IMR-90 (cell line): ENCODE measurements around the gene HIGD2A. TPM values are rescaled to one million over a fixed set of nuclear protein-coding genes. Genes with fewer than 3 reads are reported as not detected.

Source experiments
- ATAC-seq: fragments of 200-7000 bp; cut with Tn5 transposase; 2 replicates; pipeline ENCODE4 v1.9.1; 2020; ENCODE audit warnings: low read depth, mild to moderate bottlenecking, moderate library complexity
- BruUV-seq: library from RNA; stranded (reverse); fragments of 400-500 nt; replicated peaks from 2 replicates; lab custom pipeline; 2021; lab: Mats Ljungman, UMichigan
- CTCF ChIA-PET: fragments of 300-600 bp; formaldehyde crosslinking; extraction: SDS; loops from one replicate; lab custom pipeline; 2021; ENCODE audit warnings: antibody characterized with exemption; lab: Yijun Ruan, JAX
- POLR2A ChIA-PET: fragments of 300-600 bp; sonication (Branson Sonifier 250); formaldehyde crosslinking; loops from one replicate; lab custom pipeline; 2022; ENCODE audit warnings: antibody characterized with exemption; ENCODE audit not compliant: unreplicated experiment; lab: Charles Lee
- DNase-seq: peaks from one replicate; pipeline ENCODE4 v3.0.0; 2013
- H2AFZ ChIP-seq: replicated peaks from 2 replicates; pipeline ENCODE3; 2013; ENCODE audit warnings: low read length, mild to moderate bottlenecking; ENCODE audit not compliant: poor library complexity
- H2AK5ac ChIP-seq: 2 replicates; pipeline ENCODE4 v1.6.1; 2013; ENCODE audit warnings: low read depth, low read length, inconsistent platforms
- H2AK9ac ChIP-seq: replicated peaks from 2 replicates; pipeline ENCODE3; 2013; ENCODE audit warnings: mild to moderate bottlenecking, low read depth, low read length, moderate library complexity; ENCODE audit not compliant: poor library complexity
- H2BK120ac ChIP-seq: 2 replicates; pipeline ENCODE4 v1.6.1; 2013; ENCODE audit warnings: low read depth, low read length, inconsistent platforms
- H2BK15ac ChIP-seq: 3 replicates; pipeline ENCODE4 v1.6.1; 2013; ENCODE audit warnings: low read depth, low read length, inconsistent platforms
- H2BK20ac ChIP-seq: 2 replicates; pipeline ENCODE4 v1.6.1; 2013; ENCODE audit warnings: low read depth, mild to moderate bottlenecking, inconsistent platforms, low read length, moderate library complexity
- H2BK5ac ChIP-seq: 2 replicates; pipeline ENCODE4 v1.6.1; 2013; ENCODE audit warnings: mild to moderate bottlenecking, low read depth, low read length, inconsistent platforms; ENCODE audit not compliant: poor library complexity, severe bottlenecking
- H3K14ac ChIP-seq: replicated peaks from 2 replicates; pipeline ENCODE4 v1.6.1; 2013; ENCODE audit warnings: low read depth, low read length, inconsistent platforms
- H3K18ac ChIP-seq: 2 replicates; pipeline ENCODE4 v1.6.1; 2013; ENCODE audit warnings: low read depth, low read length, control low read depth
- H3K23ac ChIP-seq: 2 replicates; pipeline ENCODE4 v1.6.1; 2013; ENCODE audit warnings: low read depth, low read length, inconsistent platforms
- H3K27ac ChIP-seq: 2 replicates; pipeline ENCODE4 v1.5.1; 2013; ENCODE audit warnings: mild to moderate bottlenecking, control low read depth, low read length; ENCODE audit not compliant: insufficient read depth
- H3K27me3 ChIP-seq: 2 replicates; pipeline ENCODE4 v1.6.1; 2013; ENCODE audit warnings: low read length; ENCODE audit not compliant: control insufficient read depth, insufficient read depth
- H3K36me3 ChIP-seq: 2 replicates; pipeline ENCODE4 v1.6.1; 2013; ENCODE audit warnings: low read length, mixed read lengths; ENCODE audit not compliant: control insufficient read depth, insufficient read depth
- H3K4ac ChIP-seq: 2 replicates; pipeline ENCODE4 v1.6.1; 2013; ENCODE audit warnings: low read depth, low read length, inconsistent platforms
- H3K4me1 ChIP-seq: 2 replicates; pipeline ENCODE4 v1.6.1; 2013; ENCODE audit warnings: low read length, mixed read lengths; ENCODE audit not compliant: control insufficient read depth, insufficient read depth
- H3K4me2 ChIP-seq: 2 replicates; pipeline ENCODE4 v1.6.1; 2013; ENCODE audit warnings: low read depth, mild to moderate bottlenecking, control low read depth, low read length, moderate library complexity
- H3K4me3 ChIP-seq: 2 replicates; pipeline ENCODE4 v1.5.1; 2013; ENCODE audit warnings: low read depth, mild to moderate bottlenecking, control low read depth, low read length, moderate library complexity; ENCODE audit not compliant: insufficient read depth
- H3K56ac ChIP-seq: 2 replicates; pipeline ENCODE4 v1.6.1; 2013; ENCODE audit warnings: low read length, inconsistent platforms; ENCODE audit not compliant: insufficient read depth; ENCODE audit errors: extremely low read depth
- H3K79me1 ChIP-seq, 2 experiments: 2 replicates each; pipeline ENCODE4 v1.6.1; 2013; ENCODE audit warnings: low read length in 2 of 2, inconsistent platforms in 1 of 2, low read depth in 1 of 2
- H3K9ac ChIP-seq: 2 replicates; pipeline ENCODE4 v1.6.1; 2013; ENCODE audit warnings: low read depth, low read length, control low read depth
- H3K9me1 ChIP-seq: 2 replicates; pipeline ENCODE4 v1.6.1; 2013; ENCODE audit warnings: low read length, inconsistent platforms; ENCODE audit not compliant: insufficient read depth
- H3K9me3 ChIP-seq: 2 replicates; pipeline ENCODE4 v1.6.1; 2013; ENCODE audit warnings: low read length; ENCODE audit not compliant: control insufficient read depth, insufficient read depth
- H4K20me1 ChIP-seq: 2 replicates; pipeline ENCODE4 v1.6.1; 2013; ENCODE audit warnings: low read length, inconsistent platforms; ENCODE audit not compliant: insufficient read depth
- H4K5ac ChIP-seq: 2 replicates; pipeline ENCODE4 v1.6.1; 2013; ENCODE audit warnings: mild to moderate bottlenecking, low read depth, low read length, control low read depth
- H4K8ac ChIP-seq, 2 experiments: 2 replicates each; pipeline ENCODE4 v1.6.1; 2013; ENCODE audit warnings: low read depth in 2 of 2, low read length in 2 of 2, control low read depth in 1 of 2, inconsistent platforms in 1 of 2
- H4K91ac ChIP-seq: 2 replicates; pipeline ENCODE4 v1.6.1; 2013; ENCODE audit warnings: low read depth, low read length, inconsistent platforms; ENCODE audit not compliant: insufficient read depth
- BHLHE40 ChIP-seq: fragments of 150-350 bp; IDR thresholded peaks from 2 replicates; pipeline ENCODE4 v1.6.1; 2016; ENCODE audit warnings: mild to moderate bottlenecking, low read depth, low read length
- CHD1 ChIP-seq: IDR thresholded peaks from 2 replicates; pipeline ENCODE4 v1.6.1; 2012; ENCODE audit warnings: low read depth, low read length, improper control_type of control experiment
- CTCF ChIP-seq: conservative IDR thresholded peaks from 2 replicates; pipeline ENCODE4 v1.5.1; 2012; ENCODE audit warnings: mild to moderate bottlenecking, low read depth, low read length, improper control_type of control experiment
- ELK1 ChIP-seq: fragments of 150-350 bp; IDR thresholded peaks from 2 replicates; pipeline ENCODE4 v1.6.1; 2016; ENCODE audit warnings: low read depth, mild to moderate bottlenecking, low read length, moderate library complexity, borderline replicate concordance
- MAZ ChIP-seq: IDR thresholded peaks from 2 replicates; pipeline ENCODE4 v1.6.1; 2012; ENCODE audit warnings: low read depth, mild to moderate bottlenecking, low read length, improper control_type of control experiment, moderate library complexity, borderline replicate concordance
- MXI1 ChIP-seq: IDR thresholded peaks from 2 replicates; pipeline ENCODE4 v1.6.1; 2012; ENCODE audit warnings: low read depth, mild to moderate bottlenecking, low read length, moderate library complexity, borderline replicate concordance
- POLR2A ChIP-seq: IDR thresholded peaks from 2 replicates; pipeline ENCODE4 v1.6.1; 2012; ENCODE audit warnings: mild to moderate bottlenecking, low read depth, low read length
- RAD21 ChIP-seq: IDR thresholded peaks from 2 replicates; pipeline ENCODE4 v1.6.1; 2012; ENCODE audit warnings: low read length, improper control_type of control experiment
- RCOR1 ChIP-seq: IDR thresholded peaks from 2 replicates; pipeline ENCODE4 v1.6.1; 2012; ENCODE audit warnings: mild to moderate bottlenecking, low read length, improper control_type of control experiment; ENCODE audit not compliant: insufficient replicate concordance
- SMC3 ChIP-seq: fragments of 150-350 bp; IDR thresholded peaks from 2 replicates; pipeline ENCODE4 v1.6.1; 2016; ENCODE audit warnings: low read depth, mild to moderate bottlenecking, antibody characterized with exemption, low read length, moderate library complexity
- WGBS, 2 experiments: methylation state at CpG; one replicate each; pipeline versions ENCODE4 v1.1.5 to v1.1.7; 2013; ENCODE audit warnings: missing lambda C conversion rate in 2 of 2; ENCODE audit not compliant: insufficient read length in 1 of 2; ENCODE audit errors: extremely low coverage in 2 of 2; 5-methylcytosine and 5-hydroxymethylcytosine counted together
- dilution Hi-C: fragments of 300-500 bp; cut with HindIII; formaldehyde crosslinking; loops from one replicate; pipeline ENCODE4 v1.14.3; 2018; ENCODE audit warnings: low sequenced_read_pairs; ENCODE audit not compliant: unreplicated experiment
- in situ Hi-C: fragments of 300-500 bp; cut with MboI; formaldehyde crosslinking; loops from 3 replicates; pipeline ENCODE4 v1.14.3; 2019; ENCODE audit warnings: low sequenced_read_pairs, inconsistent platforms, mixed read lengths
- intact Hi-C: fragments of 100-400 bp; cut with micrococcal nuclease; formaldehyde crosslinking; loops from 2 replicates; pipeline ENCODE4 v1.10.0; 2022
- polyA plus RNA-seq, 3 experiments: library from polyadenylated mRNA; depleted of rRNA; stranded (reverse); fragments of >200 nt; gene quantifications; 2 replicates each; pipeline ENCODE4 v1.2.3, GENCODE V29; 2012; ENCODE audit warnings: low replicate concordance in 1 of 3
- total RNA-seq: library from RNA; depleted of rRNA; stranded (reverse); fragments of >200 nt; gene quantifications from 2 replicates; pipeline ENCODE4 v1.2.3, GENCODE V29; 2012
- TF ChIP-seq, protein P1 (sequence below): fragments of 150-350 bp; IDR thresholded peaks from 2 replicates; pipeline ENCODE4 v1.6.1; 2017; ENCODE audit warnings: mild to moderate bottlenecking, antibody characterized with exemption, low read length, low read depth

The HIGD2A gene
- total and polyA plus RNA-seq, 2 of the 4 experiments (the other 2 are of a cell fraction): 35.0 to 131 TPM

DNA sequence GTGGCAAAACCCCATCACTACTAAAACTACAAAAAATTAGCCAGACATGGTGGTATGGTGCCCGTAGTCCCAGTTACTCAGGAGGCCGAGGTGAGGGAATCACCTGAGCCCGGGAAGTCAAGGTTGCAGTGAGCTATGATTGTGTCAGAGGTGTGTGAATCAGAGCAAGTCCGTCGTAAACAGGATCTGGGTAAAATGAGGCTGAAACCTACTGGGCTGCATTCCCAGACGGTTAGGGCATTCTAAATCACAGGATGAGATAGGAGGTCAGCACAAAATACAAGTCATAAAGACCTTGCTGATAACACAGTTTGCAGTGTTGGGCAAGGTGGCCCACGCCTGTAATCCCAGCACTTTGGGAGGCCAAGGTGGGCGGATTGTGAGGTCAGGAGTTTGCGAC is 29.7 kb downstream of the HIGD2A start (continued):
- TF ChIP-seq MAZ (no peak), POLR2A (no peak)

DNA sequence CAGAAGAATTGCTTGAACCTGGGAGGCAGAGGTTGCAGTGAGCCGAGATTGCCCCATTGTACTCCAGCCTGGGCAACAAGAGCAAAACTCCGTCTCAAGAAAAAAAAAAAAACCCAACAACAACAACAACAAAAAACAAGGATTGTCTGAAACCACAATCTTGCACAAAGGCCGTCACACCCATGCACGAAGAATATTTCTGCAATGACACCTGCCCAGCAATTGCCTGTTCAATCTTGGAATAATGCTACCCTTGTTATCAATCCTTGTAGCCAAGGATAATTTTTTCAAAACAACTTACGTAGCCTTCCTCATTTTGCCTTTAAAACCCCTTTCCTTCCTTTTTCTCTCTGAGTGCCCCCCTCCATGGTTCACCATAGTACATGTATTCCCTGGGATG is 31.5 kb downstream of the HIGD2A start:
- Histone ChIP-seq H3K27ac (no peak overlapping the region), H3K27me3 (peaks cover 3% of the 10 kb centered on the region; the same call in 1 of the 2 replicates), H3K23ac (no peak overlapping the region), H2AFZ (no peak overlapping the region), H3K4me2 (no peak overlapping the region), H4K8ac (no peak overlapping the region), H3K79me1 (peaks cover 3 to 11% of the 10 kb centered on the region in 2 experiments; a peak in 3 of 4 replicates), H4K20me1 (peaks cover 6% of the 10 kb centered on the region), H3K4me3 (no peak overlapping the region), H2BK5ac (no peak overlapping the region), H3K56ac (no peak overlapping the region), H3K9ac (no peak overlapping the region), H4K5ac (no peak overlapping the region), H2BK20ac (no peak overlapping the region), H3K4ac (no peak overlapping the region), H2BK120ac (no peak overlapping the region), H3K4me1 (peaks cover 7% of the 10 kb centered on the region), H3K14ac (no peak overlapping the region), H2BK15ac (no peak overlapping the region), H3K18ac (no peak overlapping the region), H4K91ac (no peak overlapping the region), H3K36me3 (no peaks in the 10 kb centered on the region), H3K9me1 (no peaks in the 10 kb centered on the region), H3K9me3 (no peaks in the 10 kb centered on the region; the same call in 1 of the 2 replicates), H2AK9ac (no peak overlapping the region), H2AK5ac (no peak overlapping the region)
- TF ChIP-seq SMC3 (no peak), MAZ (no peak), CHD1 (no peak), RCOR1 (no peak), BHLHE40 (no peak), ELK1 (no peak), RAD21 (no peak), POLR2A (no peak), CTCF (no peak), MXI1 (no peak)
- TF ChIP-seq, protein P1, sequence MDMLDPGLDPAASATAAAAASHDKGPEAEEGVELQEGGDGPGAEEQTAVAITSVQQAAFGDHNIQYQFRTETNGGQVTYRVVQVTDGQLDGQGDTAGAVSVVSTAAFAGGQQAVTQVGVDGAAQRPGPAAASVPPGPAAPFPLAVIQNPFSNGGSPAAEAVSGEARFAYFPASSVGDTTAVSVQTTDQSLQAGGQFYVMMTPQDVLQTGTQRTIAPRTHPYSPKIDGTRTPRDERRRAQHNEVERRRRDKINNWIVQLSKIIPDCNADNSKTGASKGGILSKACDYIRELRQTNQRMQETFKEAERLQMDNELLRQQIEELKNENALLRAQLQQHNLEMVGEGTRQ: no peak
- POLR2A ChIA-PET: no interaction called here
- in situ Hi-C loops: no loop called here
- no peak for ATAC-seq
- intact Hi-C loops: no loop called here
- DNase-seq: no peak
- CTCF ChIA-PET: no interaction called here
- WGBS, 2 experiments: 81% methylated on average over 2 of the region's 5 CpGs; no CpG with 5 or more reads in 1 of the 2 experiments
- no TSS peak for BruUV-seq
- dilution Hi-C loops: no loop called here
